ENCODE data around the gene SLC24A3. TPM values are rescaled to one million over a fixed set of nuclear protein-coding genes. Genes with fewer than 3 reads are reported as not detected.

SLC24A3 gene
- total RNA-seq, 2 experiments from 2014 or later, result not detected

DNA sequence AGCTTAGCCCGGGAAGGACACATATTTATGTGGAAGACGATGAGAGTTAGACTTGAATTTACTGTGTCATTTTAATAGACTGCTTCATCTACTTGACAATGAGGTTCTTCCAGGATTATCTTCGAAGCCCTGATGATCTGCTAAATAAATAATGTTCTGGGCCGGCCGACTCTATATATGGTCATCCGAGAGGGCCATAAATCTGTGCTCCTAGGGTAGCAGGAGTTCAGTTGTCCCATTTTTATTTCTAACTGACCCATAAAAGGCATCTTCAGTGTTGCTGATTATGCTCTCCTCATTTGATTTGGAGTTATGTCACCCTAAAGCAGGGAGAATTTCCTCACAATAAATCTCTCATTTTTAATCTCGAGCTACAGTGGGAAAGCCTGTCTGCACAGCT is 217.1 kb downstream of the SLC24A3 start:
- CTCF ChIA-PET, result no interaction called here
- Mint-ChIP-seq H3K4me3 (no peak overlapping the region), H3K27ac (no peak overlapping the region), H3K36me3 (ENCODE audit: low read depth) (no peaks in the 10 kb centered on the region), H3K27me3 (no peaks in the 10 kb centered on the region), H3K9me3 (no peaks in the 10 kb centered on the region), H3K4me1 (no peaks in the 10 kb centered on the region)
- DNase-seq, result no peak
- POLR2A ChIA-PET, result no interaction called here

DNA sequence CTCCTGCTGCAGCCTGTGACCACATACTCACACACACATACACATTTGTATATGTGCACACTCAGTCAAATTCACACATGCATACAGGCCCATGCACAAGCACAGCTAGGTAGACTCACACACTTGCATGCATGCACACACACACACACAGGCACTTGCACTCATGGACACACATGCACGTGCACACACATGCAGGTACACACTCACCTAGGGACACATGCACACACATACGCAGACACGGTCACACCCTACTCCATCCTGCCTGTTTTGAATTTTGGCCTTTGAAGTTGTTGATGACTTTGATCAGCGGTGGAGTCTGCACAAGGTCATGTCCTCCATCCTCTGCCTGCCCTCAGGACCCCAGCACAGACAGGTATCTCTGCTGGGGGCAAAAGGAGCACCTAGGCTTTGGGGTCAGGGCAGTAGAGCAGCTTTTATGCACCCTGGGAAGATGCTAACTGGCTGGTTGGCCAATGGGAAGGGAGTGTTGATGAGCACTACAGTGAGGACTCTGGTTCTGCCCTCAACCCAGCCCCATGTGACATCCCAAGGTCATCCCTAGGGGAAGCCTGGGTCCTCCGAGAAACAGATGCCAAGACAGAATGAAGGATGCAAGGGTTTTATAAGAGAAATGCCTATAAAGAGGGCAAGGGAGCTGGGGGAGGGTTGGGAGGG is 218.3 kb downstream of the SLC24A3 start:
- Mint-ChIP-seq H3K4me3 (no peak overlapping the region), H3K27me3 (no peaks in the 10 kb centered on the region), H3K27ac (no peak overlapping the region), H3K9me3 (no peaks in the 10 kb centered on the region), H3K4me1 (no peaks in the 10 kb centered on the region), H3K36me3 (ENCODE audit: low read depth) (no peaks in the 10 kb centered on the region)
- POLR2A ChIA-PET, result no interaction called here
- CTCF ChIA-PET, result no interaction called here
- no peak for DNase-seq

DNA sequence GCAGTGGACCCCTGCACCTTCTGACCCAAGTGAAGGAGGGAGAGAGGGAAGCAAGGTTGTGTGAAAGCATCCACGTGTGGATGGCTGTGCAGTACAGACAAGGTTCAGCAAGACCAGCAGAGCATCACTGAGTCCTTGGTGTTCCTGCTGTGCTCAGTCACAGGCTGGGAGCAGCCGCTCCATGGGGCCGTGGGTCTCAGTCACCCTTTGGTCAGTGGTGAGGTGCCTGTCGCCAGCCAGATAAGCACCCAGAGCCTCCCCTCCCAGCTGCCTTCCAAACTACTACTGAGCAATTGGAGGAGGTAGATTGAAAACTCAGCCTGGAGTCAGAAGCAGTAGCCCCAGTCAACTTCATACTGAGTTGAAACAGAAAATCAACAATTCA is 218.9 kb downstream of the SLC24A3 start:
- H3K9me3 Mint-ChIP-seq, result no peaks in the 10 kb centered on the region
- no peak for DNase-seq
- H3K27me3 Mint-ChIP-seq, result no peaks in the 10 kb centered on the region
- no peak overlapping the region for H3K4me3 Mint-ChIP-seq
- ChIA-PET POLR2A (no interaction called here), CTCF (no interaction called here)
- no peaks in the 10 kb centered on the region for H3K4me1 Mint-ChIP-seq
- no peak overlapping the region for H3K27ac Mint-ChIP-seq
- H3K36me3 Mint-ChIP-seq (ENCODE audit: low read depth), result no peaks in the 10 kb centered on the region

DNA sequence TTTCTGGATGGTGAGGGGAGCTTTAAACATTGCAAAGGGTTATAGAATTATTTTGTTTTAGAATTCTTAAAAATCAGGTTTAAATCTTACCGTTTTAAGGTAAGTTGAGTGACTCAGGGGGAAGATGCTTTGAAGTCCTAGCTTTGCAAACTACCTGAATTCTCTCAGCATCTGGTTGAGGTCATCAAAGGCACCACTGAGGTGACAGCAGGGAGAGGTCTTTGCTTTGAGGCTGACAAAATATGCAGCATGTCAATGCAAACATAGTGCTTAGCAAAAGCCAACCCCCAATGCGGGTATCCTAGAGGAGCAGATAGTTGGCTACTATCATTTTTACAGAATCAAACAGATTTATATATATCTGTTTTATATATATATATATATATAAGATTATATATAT is 219.5 kb downstream of the SLC24A3 start:
- no peak overlapping the region for H3K4me3 Mint-ChIP-seq
- ChIA-PET CTCF (no interaction called here), POLR2A (no interaction called here)
- H3K36me3 Mint-ChIP-seq (ENCODE audit: low read depth), result no peaks in the 10 kb centered on the region
- no peak for DNase-seq
- H3K4me1 Mint-ChIP-seq, result no peaks in the 10 kb centered on the region
- no peaks in the 10 kb centered on the region for H3K27me3 Mint-ChIP-seq
- no peaks in the 10 kb centered on the region for H3K9me3 Mint-ChIP-seq
- H3K27ac Mint-ChIP-seq, result no peak overlapping the region

DNA sequence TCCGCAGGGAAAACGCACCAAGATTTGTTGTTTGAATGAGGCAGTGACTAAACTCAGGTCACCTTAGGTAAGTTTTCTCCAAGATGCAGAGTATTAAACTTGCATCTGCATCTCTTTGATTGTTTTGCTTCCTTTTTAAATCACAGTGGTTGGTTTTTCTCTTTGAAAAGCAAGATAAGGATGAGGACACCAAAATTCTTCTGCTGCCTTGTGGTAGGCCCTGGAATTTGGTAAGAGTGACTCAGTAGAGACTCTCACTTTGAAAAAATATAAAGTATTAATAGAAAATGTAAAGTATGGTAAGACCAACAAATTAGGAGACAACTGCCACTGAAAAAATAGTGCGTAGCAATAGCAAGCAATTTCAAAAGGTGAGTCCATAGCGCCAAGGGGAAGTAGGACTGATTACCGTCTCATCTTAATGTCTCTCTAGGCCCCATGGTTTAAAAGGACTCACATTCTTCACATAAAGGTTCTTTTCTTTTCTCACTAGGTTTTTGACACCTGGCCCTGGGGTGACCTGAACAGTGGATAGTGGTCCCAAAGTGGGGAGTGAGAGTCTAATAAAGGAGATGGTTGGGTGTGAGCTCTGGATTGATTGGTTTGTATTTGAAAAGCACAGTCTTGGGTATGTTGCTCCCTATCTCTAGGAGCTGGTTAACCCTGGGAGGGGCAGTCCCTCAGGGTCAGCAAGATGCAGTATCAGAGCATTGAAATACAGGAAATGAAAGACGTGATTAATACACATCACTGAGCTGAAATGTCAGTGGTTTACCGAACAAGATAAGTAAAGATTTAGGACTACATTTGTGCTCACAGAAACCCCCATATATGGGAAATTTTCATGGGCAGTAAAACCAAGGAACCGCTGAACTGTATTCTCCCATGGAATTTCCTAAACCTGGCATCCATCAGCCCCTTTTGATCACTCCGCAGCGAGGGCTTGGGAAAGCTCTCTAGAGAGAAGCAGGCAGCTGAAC is 221.2 kb downstream of the SLC24A3 start:
- Mint-ChIP-seq H3K27me3 (no peaks in the 10 kb centered on the region), H3K27ac (no peak overlapping the region), H3K4me1 (no peaks in the 10 kb centered on the region), H3K36me3 (ENCODE audit: low read depth) (no peaks in the 10 kb centered on the region), H3K9me3 (no peaks in the 10 kb centered on the region), H3K4me3 (no peak overlapping the region)
- POLR2A ChIA-PET, result no interaction called here
- CTCF ChIA-PET, result no interaction called here
- no peak for DNase-seq

DNA sequence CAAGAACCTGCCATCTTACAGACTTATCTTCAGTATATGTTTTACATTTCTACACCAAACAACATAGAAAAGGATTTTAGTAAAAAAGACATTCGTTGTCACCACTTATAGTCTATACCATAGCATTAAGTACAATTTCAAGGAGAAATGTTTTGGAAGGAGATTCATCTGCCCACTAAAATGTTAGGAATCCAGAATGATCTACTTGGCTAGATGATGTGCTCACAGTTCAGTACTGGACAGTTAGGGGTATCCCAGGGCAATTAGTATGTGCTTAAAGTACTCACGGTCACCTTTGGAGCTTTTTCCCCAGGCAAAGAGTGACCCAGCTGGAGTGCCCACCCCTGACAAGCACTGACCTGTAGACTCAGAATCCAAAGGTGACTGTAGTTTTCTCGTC is 222.9 kb downstream of the SLC24A3 start:
- POLR2A ChIA-PET, result no interaction called here
- Mint-ChIP-seq H3K4me1 (no peaks in the 10 kb centered on the region), H3K4me3 (no peak overlapping the region), H3K27me3 (no peaks in the 10 kb centered on the region), H3K9me3 (no peaks in the 10 kb centered on the region), H3K27ac (no peak overlapping the region), H3K36me3 (ENCODE audit: low read depth) (no peaks in the 10 kb centered on the region)
- DNase-seq, result no peak
- CTCF ChIA-PET, result no interaction called here

DNA sequence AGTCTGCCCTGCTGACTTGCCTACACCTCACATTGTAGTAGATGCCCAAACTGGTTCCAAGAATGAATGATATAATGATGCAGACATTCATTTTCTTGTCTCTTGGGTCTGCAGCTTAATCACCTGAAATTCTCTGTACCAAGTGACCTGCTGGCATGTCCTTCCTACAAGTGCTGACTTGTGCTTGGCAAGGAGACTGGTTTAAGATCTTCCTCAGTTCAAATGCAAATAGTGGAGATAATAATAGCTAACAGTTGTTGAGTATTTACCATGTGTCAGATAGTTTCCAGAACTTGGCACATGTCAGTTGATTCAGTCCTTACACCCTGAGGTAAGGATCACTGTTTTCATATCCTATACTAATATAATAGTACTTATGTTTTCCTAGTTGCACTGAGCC is 223.4 kb downstream of the SLC24A3 start:
- H3K27me3 Mint-ChIP-seq, result no peaks in the 10 kb centered on the region
- CTCF ChIA-PET, result no interaction called here
- no peak overlapping the region for H3K4me3 Mint-ChIP-seq
- DNase-seq, result no peak
- H3K27ac Mint-ChIP-seq, result no peak overlapping the region
- POLR2A ChIA-PET, result no interaction called here
- no peaks in the 10 kb centered on the region for H3K9me3 Mint-ChIP-seq
- H3K4me1 Mint-ChIP-seq, result peaks cover under 1% of the 10 kb centered on the region
- no peaks in the 10 kb centered on the region for H3K36me3 Mint-ChIP-seq (ENCODE audit: low read depth)

DNA sequence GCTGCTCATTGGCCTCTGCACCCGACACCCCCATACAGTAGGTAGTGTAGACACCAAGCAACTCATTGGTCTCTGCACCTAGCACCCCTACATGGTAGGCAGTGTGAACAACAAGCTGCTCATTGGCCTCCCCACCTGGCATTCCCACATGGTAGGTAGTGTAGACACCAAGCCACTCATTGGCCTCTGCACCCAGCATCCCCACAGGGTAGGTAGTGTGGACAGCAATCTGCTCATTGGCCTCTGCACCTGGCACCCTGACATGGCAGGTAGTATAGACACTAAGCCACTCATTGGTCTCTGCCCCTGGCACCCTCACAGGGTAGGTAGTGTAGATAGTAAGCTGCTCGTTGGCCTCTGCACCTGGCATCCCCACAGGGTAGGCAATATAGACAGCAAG is 226.0 kb downstream of the SLC24A3 start:
- no peak overlapping the region for H3K4me3 Mint-ChIP-seq
- no peak overlapping the region for H3K27ac Mint-ChIP-seq
- no peak for DNase-seq
- H3K36me3 Mint-ChIP-seq (ENCODE audit: low read depth), result no peaks in the 10 kb centered on the region
- POLR2A ChIA-PET, result no interaction called here
- CTCF ChIA-PET, result no interaction called here
- H3K9me3 Mint-ChIP-seq, result peaks cover 5% of the 10 kb centered on the region
- peaks cover 10% of the 10 kb centered on the region for H3K4me1 Mint-ChIP-seq
- H3K27me3 Mint-ChIP-seq, result peaks cover 5% of the 10 kb centered on the region

DNA sequence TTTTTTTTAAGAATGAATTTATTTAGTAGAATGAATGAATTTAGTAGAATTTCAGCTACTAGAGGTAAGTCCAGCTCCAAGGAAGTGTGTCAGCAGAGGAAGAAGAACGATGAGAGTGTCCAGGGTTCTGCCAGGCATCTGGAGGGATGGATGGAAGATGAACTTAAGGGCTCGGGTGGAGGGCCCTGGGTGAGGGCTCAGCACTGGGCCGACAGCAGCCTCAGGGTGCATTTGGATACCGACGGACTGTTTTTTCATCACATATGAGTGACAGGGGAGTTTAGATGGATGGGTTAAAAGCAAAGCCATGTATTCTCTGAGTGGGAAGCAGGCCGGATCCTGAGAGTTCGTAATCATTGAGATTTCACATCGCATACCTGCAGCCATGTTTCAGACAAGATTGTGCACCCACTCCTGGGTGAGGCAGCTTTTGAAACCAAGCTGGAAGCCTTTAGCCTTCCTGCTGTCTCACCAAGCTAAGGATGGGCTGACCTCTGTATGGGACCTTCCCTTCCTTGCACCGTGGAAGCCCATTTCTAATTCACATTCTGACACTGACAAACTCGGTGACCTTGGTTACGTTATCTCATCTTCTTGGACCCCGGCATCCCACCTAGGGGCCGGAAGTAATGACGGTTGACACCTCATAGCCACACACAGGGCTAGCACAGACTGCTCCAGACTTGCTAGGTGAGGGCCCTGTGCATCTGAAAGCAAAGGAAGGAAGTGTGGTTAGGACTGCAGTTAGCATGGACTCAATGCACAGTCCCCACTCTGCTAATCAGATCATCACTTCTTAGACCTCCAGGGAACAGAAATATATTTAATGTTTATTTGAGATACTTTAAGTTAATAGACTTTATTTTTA is 228.5 kb downstream of the SLC24A3 start:
- Mint-ChIP-seq H3K4me3 (no peak overlapping the region), H3K27me3 (peaks cover 5% of the 10 kb centered on the region), H3K4me1 (peaks cover 10% of the 10 kb centered on the region), H3K9me3 (peaks cover 5% of the 10 kb centered on the region), H3K36me3 (ENCODE audit: low read depth) (no peaks in the 10 kb centered on the region), H3K27ac (no peak overlapping the region)
- DNase-seq, result no peak
- POLR2A ChIA-PET, result no interaction called here
- CTCF ChIA-PET, result no interaction called here

DNA sequence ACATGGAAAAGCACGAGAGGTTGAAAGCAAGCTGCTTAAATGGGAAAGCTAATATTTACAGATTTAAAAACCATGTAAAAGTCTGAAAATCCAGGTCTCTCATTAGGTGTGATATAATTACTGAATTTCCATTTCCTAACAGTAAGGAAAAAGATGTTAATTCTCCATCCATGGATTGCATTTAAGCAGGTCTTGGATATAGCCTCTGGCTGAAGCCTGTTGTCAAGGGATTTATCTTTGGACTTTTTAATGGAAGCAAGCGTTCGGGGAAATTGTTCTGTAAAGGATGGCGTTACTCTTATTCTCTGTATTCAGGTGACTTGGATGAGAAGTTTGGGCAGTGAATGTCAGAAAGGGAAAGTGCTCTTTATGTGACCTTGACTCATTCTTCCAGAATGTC is 233.8 kb downstream of the SLC24A3 start:
- Mint-ChIP-seq H3K4me1 (peaks cover 6% of the 10 kb centered on the region), H3K9me3 (peaks cover 5% of the 10 kb centered on the region), H3K4me3 (no peak overlapping the region), H3K27me3 (peaks cover 5% of the 10 kb centered on the region), H3K36me3 (ENCODE audit: low read depth) (no peaks in the 10 kb centered on the region), H3K27ac (no peak overlapping the region)
- CTCF ChIA-PET, result no interaction called here
- POLR2A ChIA-PET, result no interaction called here
- no peak for DNase-seq

DNA sequence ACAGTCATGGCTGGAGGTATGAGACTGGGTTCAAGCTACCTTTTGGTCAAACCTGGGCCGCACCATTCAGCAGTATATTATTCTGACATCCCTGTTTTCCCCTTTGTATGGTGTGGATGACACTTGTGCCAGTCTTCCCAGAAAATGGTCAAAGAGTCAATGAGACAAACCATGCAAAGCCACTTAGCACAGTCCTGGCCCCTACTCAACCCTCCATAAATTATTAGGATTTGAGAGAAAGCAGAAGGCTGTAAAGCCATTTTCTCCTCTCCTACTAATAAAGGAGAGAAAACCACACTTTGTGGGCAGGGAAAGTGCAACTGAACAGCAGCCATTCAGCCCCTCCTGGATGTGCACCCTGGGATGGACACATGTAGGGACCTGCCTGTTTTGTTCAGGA is 236.2 kb downstream of the SLC24A3 start:
- Mint-ChIP-seq H3K4me1 (peaks cover 14% of the 10 kb centered on the region), H3K36me3 (ENCODE audit: low read depth) (no peaks in the 10 kb centered on the region), H3K4me3 (no peak overlapping the region), H3K27ac (no peak overlapping the region), H3K9me3 (no peaks in the 10 kb centered on the region), H3K27me3 (no peaks in the 10 kb centered on the region)
- CTCF ChIA-PET, result no interaction called here
- POLR2A ChIA-PET, result no interaction called here
- DNase-seq, result no peak

DNA sequence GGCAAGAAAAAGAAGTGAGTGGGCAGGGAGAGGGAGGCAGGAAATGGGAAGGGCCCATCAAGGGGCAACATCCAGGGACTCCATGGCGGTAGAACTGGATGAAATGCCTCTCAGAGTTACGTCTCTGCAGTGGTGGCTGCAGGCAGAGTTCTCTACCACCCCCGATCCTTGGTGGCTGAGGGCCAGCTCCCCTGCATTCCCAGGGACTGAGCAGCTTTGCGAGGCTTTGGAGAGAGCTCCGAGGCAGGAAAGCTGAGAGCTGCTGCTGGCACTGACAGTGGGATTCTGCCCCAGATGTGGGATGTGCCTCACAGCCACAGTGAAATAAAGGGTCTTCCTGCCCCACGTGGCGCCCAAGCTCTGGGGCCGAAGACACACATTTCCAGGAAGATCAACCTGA is 236.6 kb downstream of the SLC24A3 start:
- no peaks in the 10 kb centered on the region for H3K27me3 Mint-ChIP-seq
- H3K4me3 Mint-ChIP-seq, result no peak overlapping the region
- CTCF ChIA-PET, result no interaction called here
- POLR2A ChIA-PET, result no interaction called here
- DNase-seq, result no peak
- no peaks in the 10 kb centered on the region for H3K9me3 Mint-ChIP-seq
- H3K36me3 Mint-ChIP-seq (ENCODE audit: low read depth), result no peaks in the 10 kb centered on the region
- H3K4me1 Mint-ChIP-seq, result peaks cover 14% of the 10 kb centered on the region
- H3K27ac Mint-ChIP-seq, result no peak overlapping the region

DNA sequence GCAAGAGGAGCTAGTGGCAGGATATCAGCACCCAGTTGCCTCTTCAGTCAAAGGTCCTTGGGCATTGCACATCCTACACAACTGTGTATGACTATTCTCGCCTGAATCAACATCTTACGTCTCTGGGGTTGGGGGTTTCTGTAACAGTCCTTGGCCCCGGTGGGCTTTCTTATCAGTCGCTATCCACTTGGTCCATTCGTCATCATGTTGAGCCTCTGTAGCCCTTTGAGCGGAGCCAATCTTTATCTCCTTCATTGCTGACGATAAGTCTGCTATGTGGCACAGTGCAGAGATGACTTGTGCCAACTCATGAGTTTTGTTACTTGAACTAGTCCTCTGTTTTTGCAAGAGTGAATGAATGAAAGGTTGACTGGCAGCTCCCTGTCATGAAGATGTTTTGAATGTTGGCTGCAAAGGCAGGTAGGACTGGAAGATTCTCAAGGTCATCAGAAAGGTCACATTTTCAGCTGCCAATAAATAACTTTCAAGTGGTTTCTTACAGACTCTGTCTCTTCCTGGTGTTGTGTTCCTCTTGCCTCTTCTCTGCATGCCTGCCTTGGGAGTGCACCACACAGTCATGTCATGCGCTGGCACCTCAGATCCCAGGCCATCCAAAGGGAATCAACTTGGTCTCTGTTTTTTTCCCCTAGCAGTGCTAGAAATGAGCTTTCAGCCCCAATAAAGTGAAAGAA is 238.9 kb downstream of the SLC24A3 start:
- Mint-ChIP-seq H3K4me3 (no peak overlapping the region), H3K27me3 (no peaks in the 10 kb centered on the region), H3K27ac (no peak overlapping the region), H3K36me3 (ENCODE audit: low read depth) (no peaks in the 10 kb centered on the region), H3K4me1 (peaks cover 14% of the 10 kb centered on the region), H3K9me3 (no peaks in the 10 kb centered on the region)
- no peak for DNase-seq
- ChIA-PET POLR2A (no interaction called here), CTCF (no interaction called here)

All from activated CD4-positive, alpha-beta T cell treated with anti-CD3 and anti-CD28 coated beads, Interleukin-2, amount 10 ng/mL, durations not matched to agents 7 days and 5 days (primary cell).